Uterus (tissue), 2 donors: Measurements from ENCODE around the gene UBXN6.

Experiments
- POLR2A ChIP-seq, 2 donors: fragments of 450-650 bp; IDR thresholded peaks; one replicate each; pipeline ENCODE4 v1.6.1; 2016; ENCODE audit warnings: antibody characterized with exemption in 2 of 2, mild to moderate bottlenecking in 1 of 2, moderate library complexity in 1 of 2
- TF ChIP-seq, protein P1 (sequence below), 4 experiments: fragments of 200-600 bp in 2 of 4; fragments of 450-650 bp in 2 of 4; sonication (generic) in 2 of 4; IDR thresholded peaks; one replicate each; pipeline ENCODE4 v1.5.1; 2016 to 2019; ENCODE audit warnings: antibody characterized with exemption in 4 of 4, mild to moderate bottlenecking in 2 of 4, moderate library complexity in 1 of 4

DNA sequence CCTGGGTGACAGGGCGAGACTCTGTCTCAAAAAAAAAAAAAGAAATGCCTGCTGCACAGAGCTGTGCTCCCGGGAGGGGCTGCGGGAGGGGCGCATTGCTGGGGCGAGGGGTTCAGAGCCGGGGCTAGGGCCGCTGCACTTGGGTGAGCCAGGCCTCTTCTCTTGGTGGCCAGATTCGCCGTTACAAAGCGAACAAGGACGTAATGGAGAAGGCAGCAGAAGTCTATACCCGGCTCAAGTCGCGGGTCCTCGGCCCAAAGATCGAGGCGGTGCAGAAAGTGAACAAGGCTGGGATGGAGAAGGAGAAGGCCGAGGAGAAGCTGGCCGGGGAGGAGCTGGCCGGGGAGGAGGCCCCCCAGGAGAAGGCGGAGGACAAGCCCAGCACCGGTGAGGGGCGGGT is 41.7 kb upstream of the UBXN6 start:
- TF ChIP-seq POLR2A (IDR thresholded peaks at IDR 0.05): no peak
- TF ChIP-seq, protein P1, sequence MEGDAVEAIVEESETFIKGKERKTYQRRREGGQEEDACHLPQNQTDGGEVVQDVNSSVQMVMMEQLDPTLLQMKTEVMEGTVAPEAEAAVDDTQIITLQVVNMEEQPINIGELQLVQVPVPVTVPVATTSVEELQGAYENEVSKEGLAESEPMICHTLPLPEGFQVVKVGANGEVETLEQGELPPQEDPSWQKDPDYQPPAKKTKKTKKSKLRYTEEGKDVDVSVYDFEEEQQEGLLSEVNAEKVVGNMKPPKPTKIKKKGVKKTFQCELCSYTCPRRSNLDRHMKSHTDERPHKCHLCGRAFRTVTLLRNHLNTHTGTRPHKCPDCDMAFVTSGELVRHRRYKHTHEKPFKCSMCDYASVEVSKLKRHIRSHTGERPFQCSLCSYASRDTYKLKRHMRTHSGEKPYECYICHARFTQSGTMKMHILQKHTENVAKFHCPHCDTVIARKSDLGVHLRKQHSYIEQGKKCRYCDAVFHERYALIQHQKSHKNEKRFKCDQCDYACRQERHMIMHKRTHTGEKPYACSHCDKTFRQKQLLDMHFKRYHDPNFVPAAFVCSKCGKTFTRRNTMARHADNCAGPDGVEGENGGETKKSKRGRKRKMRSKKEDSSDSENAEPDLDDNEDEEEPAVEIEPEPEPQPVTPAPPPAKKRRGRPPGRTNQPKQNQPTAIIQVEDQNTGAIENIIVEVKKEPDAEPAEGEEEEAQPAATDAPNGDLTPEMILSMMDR (IDR thresholded peaks at IDR 0.05): no peak
